Dendritic cell treated with granulocyte-macrophage colony-stimulating factor and Interleukin-4, amounts not matched to agents 40 ng/mL and 50 ng/mL, for 4 days (primary cell): ENCODE measurements around the gene GATAD2B.

Experiments
- H3K27ac Mint-ChIP-seq: one replicate; pipeline ENCODE4 v1.8.0; 2022; ENCODE audit warnings: mild to moderate bottlenecking, mixed read lengths
- H3K27me3 Mint-ChIP-seq: one replicate; pipeline ENCODE4 v1.8.0; 2022; ENCODE audit warnings: mild to moderate bottlenecking, mixed read lengths
- H3K36me3 Mint-ChIP-seq: one replicate; pipeline ENCODE4 v1.8.0; 2022; ENCODE audit warnings: low read depth, mixed read lengths
- H3K4me1 Mint-ChIP-seq: one replicate; pipeline ENCODE4 v1.8.0; 2022; ENCODE audit warnings: low read depth, mixed read lengths
- H3K4me3 Mint-ChIP-seq: one replicate; pipeline ENCODE4 v1.8.0; 2022; ENCODE audit warnings: mild to moderate bottlenecking, moderate library complexity, mixed read lengths
- H3K9me3 Mint-ChIP-seq: one replicate; pipeline ENCODE4 v1.8.0; 2022; ENCODE audit warnings: mixed read lengths
- intact Hi-C: fragments of 100-400 bp; cut with micrococcal nuclease; formaldehyde crosslinking; loops from one replicate; pipeline ENCODE4 v1.15.0; 2022

The GATAD2B gene

DNA sequence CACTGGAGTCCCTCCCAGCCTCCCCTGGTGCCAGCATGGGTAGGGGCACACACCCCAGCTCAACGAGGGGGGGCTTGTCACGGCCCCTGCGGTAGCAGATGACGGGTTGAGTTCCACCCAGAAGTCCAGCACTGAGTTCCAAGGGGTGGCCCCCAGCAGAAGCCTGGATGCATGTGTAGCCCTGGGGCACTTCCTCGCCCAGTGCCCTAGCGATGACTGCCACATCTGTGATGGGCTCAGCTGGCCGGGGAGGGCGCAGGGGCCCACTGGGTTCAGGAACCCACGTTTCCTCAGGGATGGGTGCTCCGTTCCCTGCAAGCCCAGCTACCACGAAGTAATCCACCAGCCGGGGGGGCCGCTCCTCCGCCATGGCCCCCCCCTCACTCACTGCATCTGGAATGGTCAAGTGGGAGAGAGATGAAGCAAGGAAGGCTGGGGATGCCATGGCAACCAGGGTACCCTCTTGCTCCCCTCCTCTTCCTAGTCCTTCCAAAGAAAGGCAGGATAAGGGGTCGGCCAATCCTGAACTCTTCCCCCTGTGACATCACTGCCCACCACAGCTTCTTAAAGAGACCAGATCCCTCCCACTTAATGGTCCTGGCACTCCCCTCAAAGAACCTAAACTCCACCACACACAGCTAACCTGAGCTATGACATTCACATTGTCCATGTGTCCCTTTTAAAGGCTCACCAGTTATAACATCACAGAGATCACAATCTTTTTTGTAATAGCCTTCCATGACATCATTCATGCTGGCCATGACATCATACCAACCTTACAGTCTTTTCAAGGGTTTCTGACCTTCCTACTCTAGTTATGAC lies 21.4 kb upstream of the GATAD2B start:
- Mint-ChIP-seq H3K27ac (peak overlapping the region; percentile 99), H3K36me3 (peaks cover 92% of the 10 kb centered on the region), H3K4me1 (peaks cover 87% of the 10 kb centered on the region), H3K4me3 (peak overlapping the region; percentile 90), H3K9me3 (no peaks in the 10 kb centered on the region), H3K27me3 (no peaks in the 10 kb centered on the region)
- intact Hi-C loops, result loop anchor here (2.0 to 10.0 kb wide), 2 partner anchors 43 to 149 kb away; partner anchors contain the start of gene RAB13

DNA sequence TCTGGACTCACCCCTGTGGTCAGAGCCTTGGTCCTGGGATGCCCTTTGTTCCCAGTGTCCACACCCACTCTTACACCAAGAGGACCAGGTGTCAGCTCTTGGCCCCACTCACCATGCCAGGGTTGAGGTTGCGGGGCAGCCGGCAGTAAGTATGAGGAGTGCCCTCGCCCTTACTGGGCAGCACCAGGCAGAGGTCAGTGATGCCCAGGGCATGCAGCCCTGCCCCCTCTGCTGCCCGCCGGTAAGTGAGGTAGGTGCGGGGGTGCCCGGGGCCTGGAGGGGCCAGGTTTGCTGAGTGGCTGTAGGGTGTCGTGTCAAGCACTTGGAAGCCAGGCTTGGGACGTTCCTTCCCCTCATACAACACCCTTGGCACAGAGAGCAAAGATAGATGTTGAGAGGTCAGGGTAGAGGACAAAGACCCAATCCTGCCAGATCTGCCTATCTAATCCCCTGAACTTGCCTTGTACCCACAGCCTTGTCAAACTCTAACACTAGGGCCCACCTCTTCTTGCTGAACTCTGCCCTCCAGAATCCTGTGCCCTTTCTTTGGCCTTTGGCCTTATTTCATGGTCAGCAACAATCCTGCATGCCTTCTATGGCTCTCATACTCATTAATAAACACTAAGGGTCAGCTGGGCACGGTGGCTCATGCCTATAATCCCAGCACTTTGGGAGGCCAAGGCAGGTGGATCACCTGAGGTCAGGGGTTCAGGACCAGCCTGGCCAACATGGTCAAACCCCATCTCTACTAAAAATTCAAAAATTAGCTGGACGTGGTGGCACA lies 20.2 kb upstream of the GATAD2B start:
- intact Hi-C loops, result loop anchor here (10.0 kb wide), 1 partner anchor 148 kb away; no protein-coding TSS in a partner anchor
- peak overlapping the region; percentile 35 for H3K4me3 Mint-ChIP-seq
- H3K4me1 Mint-ChIP-seq, result peaks cover 81% of the 10 kb centered on the region
- no peaks in the 10 kb centered on the region for H3K9me3 Mint-ChIP-seq
- H3K27ac Mint-ChIP-seq, result peak overlapping the region; percentile 99
- no peaks in the 10 kb centered on the region for H3K27me3 Mint-ChIP-seq
- peaks cover 92% of the 10 kb centered on the region for H3K36me3 Mint-ChIP-seq

DNA sequence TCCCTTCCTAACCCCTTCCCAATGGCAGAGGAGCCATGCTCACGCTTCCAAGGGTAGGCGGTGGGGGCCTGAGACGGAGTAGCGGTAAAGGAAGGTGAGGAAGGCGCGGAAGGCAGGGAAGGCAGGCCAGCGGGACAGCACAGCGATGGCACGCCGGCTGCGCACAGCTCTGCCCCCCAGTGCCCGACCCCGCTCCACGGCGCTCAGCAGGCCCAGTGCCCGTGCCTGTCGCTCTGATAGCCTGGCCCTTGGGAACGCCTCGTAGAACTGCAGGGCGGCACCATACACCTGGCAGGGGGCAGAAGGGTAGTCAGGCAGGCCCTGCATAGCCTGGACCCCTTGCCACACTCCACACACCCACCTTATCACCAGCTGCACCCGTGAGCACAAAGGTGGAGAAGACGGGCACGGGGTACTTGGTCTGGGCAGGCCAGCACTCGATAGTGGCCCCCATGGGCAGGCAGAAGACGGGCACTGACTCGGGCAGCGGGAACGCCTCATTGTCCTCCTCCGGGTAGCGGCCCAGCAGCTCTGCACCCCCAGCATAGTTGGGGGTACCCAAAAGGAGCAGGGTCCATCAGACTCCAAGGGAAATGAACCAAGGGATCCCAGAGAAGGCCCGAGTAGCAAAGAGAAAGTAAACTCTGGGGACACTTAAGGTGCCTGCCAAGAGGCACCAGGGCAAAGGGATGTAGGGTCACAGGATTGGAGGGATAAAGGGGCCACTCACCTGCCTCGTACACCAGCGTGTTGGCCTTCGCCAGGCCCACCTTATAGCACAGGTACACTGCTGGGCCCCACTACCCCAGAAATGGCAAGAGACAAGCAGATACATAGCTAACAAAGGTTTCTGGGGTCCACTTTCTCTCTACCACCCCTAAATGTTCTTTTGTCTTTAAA lies 19.3 kb upstream of the GATAD2B start:
- H3K36me3 Mint-ChIP-seq, result peaks cover 92% of the 10 kb centered on the region
- H3K4me1 Mint-ChIP-seq, result peaks cover 78% of the 10 kb centered on the region

DNA sequence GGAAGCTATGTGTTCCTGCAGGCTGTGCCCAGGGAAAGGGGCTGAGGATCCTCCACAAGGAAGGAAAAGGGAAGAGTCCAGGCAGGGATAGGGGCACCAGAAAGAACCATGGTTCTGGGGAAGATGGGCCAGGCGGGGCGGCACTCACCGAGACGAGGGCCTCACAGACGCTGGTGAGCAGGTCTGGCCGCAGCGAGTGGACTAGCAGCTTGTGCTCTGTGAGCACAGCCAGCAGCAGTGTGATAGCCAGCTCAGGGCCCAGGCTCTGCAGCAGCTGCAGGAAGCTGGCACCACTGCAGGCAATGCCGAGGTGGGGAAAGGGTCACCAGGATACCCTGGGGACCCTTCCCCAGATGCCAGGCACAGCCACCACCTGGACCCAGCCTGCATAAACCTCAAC lies 18.0 kb upstream of the GATAD2B start:
- Mint-ChIP-seq H3K36me3 (peaks cover 100% of the 10 kb centered on the region), H3K9me3 (no peaks in the 10 kb centered on the region), H3K4me1 (peaks cover 72% of the 10 kb centered on the region), H3K4me3 (no peak overlapping the region), H3K27me3 (no peaks in the 10 kb centered on the region), H3K27ac (peak overlapping the region; percentile 51)
- intact Hi-C loops, result loop anchor here (10.0 kb wide), 1 partner anchor 146 kb away; no protein-coding TSS in a partner anchor

More for the DNA sequence above, 19.3 kb upstream of the GATAD2B start:
- Mint-ChIP-seq H3K9me3 (no peaks in the 10 kb centered on the region), H3K4me3 (peak overlapping the region; percentile 35), H3K27ac (peak overlapping the region; percentile 99), H3K27me3 (no peaks in the 10 kb centered on the region)
- intact Hi-C loops, result loop anchor here (10.0 kb wide), 1 partner anchor 147 kb away; no protein-coding TSS in a partner anchor

DNA sequence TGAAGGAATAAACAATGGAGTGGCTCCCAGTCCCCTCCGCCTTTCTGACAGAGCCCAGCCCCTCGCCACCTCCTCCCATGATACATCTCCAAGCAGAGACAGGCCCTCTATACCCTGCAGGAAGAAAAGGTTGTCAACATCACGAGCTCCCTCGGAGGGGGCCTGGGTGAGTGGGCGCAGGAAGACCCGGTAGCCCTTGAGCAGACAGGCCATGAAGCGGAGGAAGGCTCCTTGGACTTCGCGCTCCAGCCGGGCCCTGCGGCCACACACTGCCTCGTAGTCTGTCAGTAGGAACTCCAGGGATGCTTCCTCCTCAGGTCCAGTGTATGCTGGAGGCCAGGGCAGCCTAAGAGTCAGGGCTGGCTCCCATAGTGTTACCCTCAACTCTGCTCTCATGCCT lies 16.7 kb upstream of the GATAD2B start:
- no peak overlapping the region for H3K27ac Mint-ChIP-seq
- H3K9me3 Mint-ChIP-seq, result no peaks in the 10 kb centered on the region
- peaks cover 100% of the 10 kb centered on the region for H3K36me3 Mint-ChIP-seq
- no peak overlapping the region for H3K4me3 Mint-ChIP-seq
- intact Hi-C loops, result no loop called here
- peaks cover 73% of the 10 kb centered on the region for H3K4me1 Mint-ChIP-seq
- no peaks in the 10 kb centered on the region for H3K27me3 Mint-ChIP-seq

DNA sequence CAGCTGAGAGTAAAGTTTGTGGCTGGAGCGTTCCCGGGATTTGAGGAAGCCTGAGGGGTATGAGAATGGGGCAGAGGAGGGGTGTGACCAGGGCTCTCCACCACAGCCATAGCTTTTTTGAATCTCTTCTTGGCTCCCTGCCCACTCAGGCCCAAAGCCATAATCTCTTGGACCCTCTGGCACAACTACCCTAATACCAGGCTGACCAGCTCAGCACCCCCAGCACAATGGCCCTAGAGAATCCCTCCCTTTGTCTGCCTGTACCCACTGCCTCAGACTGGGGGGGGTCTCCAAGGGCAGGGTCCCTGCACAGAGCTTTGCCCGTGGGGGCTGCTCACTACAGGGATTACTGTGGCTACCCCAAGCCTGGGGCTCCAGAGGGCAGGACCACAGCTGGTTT lies 16.2 kb upstream of the GATAD2B start:
- peaks cover 73% of the 10 kb centered on the region for H3K4me1 Mint-ChIP-seq
- no peak overlapping the region for H3K4me3 Mint-ChIP-seq
- peaks cover 100% of the 10 kb centered on the region for H3K36me3 Mint-ChIP-seq
- H3K27me3 Mint-ChIP-seq, result no peaks in the 10 kb centered on the region
- H3K9me3 Mint-ChIP-seq, result no peaks in the 10 kb centered on the region
- intact Hi-C loops, result no loop called here
- H3K27ac Mint-ChIP-seq, result no peak overlapping the region

DNA sequence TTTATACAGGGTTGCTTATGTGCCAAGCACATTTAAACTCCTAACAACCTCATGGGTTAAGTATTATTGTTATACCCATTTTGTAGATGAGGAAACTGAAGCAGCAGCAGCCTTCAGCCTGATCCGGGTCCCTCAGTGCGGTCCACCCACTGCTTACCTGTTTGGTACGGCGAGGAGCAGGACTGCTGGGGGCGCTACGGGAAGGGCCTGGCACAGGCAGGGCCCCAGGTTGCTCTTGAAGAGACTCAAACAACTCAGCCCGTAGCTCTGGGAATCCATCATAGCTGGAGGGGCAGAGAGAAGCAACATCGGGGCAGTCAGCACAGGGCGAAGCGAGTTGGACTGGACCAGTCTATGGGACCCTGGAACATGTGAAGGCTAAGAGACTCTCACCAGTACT lies 14.6 kb upstream of the GATAD2B start:
- no peak overlapping the region for H3K4me3 Mint-ChIP-seq
- H3K36me3 Mint-ChIP-seq, result peaks cover 100% of the 10 kb centered on the region
- H3K27ac Mint-ChIP-seq, result no peak overlapping the region
- no peaks in the 10 kb centered on the region for H3K27me3 Mint-ChIP-seq
- no peaks in the 10 kb centered on the region for H3K9me3 Mint-ChIP-seq
- peaks cover 71% of the 10 kb centered on the region for H3K4me1 Mint-ChIP-seq
- intact Hi-C loops, result no loop called here

DNA sequence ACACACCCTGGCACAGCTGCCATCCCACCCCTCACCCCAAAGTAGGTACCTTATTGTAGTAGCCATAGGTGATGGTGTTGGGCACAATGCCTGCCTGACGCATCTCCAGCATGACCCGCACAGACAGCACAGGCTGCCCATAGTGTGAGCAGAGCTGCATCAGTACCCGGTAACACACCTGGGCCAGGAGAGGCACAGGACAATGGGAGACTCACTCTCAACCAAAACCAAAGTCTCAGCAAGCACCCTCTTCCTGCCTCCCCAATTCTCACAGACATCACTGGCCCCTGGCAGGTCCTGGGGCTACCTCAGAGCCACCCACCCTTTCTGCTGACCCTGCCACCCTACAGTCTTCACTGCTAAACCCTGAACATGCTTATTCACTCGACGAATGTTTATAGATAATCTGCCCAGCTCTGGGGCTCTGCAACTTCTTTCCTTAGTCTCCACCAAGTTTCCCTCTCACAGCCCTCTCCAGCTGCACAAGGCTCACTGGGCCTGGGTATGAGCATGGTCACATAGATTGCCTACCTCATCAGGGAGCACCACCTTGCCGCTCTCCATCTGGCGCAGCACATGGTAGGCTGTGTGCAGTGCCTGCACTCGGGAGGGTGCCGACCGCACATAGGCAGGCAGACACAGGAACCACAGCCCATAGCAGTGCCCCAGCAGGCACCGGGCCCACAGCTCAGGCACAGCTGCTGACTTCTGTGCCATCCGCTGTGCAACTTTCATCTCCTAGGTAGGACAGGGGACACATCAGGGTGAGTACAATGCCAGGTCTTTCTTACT lies 13.4 kb upstream of the GATAD2B start:
- H3K4me3 Mint-ChIP-seq, result no peak overlapping the region
- peak overlapping the region; percentile 16 for H3K27ac Mint-ChIP-seq
- intact Hi-C loops, result no loop called here
- no peaks in the 10 kb centered on the region for H3K9me3 Mint-ChIP-seq
- no peaks in the 10 kb centered on the region for H3K27me3 Mint-ChIP-seq
- H3K4me1 Mint-ChIP-seq, result peaks cover 61% of the 10 kb centered on the region
- H3K36me3 Mint-ChIP-seq, result peaks cover 100% of the 10 kb centered on the region

DNA sequence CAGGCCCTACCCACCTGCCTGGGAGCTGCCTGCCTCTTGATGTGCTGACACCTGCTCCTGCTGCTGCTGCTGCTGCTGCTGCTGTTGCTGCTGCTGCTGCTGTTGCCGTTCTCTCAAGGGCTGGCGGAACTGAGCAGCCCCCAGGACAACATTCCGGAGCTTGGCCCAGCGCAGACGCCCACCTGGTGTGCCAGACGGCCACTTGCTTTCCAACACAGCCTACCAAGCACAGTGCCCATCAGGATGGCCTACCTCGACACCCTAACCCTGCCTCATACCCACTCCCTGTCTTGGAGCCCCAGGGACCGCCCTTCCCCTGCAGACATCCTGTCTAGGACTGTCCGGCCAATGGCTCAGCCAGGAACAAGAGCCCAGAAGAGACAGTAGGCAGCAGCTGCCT lies 12.0 kb upstream of the GATAD2B start:
- Mint-ChIP-seq H3K4me1 (peaks cover 46% of the 10 kb centered on the region), H3K27me3 (no peaks in the 10 kb centered on the region), H3K4me3 (no peak overlapping the region), H3K27ac (peak overlapping the region; percentile 38), H3K9me3 (no peaks in the 10 kb centered on the region), H3K36me3 (peaks cover 100% of the 10 kb centered on the region)
- intact Hi-C loops, result no loop called here

DNA sequence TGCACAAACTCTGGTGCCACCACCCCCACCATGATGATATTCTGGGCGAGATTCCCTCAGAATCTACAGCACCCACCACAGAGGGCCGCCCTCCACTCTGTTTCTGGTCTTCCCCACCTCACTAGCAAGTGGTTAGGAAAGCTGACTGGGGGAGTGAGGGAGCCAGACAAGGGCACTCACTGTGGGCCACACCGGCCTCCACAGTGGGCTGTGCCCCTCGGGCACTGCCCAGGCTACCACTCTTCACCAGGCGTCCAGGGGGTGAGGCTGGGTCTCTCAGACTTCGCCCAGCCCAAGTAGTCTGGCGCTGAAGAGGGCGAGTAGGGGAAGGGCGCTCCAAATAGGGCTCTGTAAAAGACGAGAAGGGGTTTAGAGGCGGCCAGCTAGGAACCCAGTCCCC lies 11.2 kb upstream of the GATAD2B start:
- peaks cover 42% of the 10 kb centered on the region for H3K4me1 Mint-ChIP-seq
- H3K27ac Mint-ChIP-seq, result no peak overlapping the region
- intact Hi-C loops, result no loop called here
- peaks cover 100% of the 10 kb centered on the region for H3K36me3 Mint-ChIP-seq
- no peak overlapping the region for H3K4me3 Mint-ChIP-seq
- H3K9me3 Mint-ChIP-seq, result no peaks in the 10 kb centered on the region
- H3K27me3 Mint-ChIP-seq, result no peaks in the 10 kb centered on the region

DNA sequence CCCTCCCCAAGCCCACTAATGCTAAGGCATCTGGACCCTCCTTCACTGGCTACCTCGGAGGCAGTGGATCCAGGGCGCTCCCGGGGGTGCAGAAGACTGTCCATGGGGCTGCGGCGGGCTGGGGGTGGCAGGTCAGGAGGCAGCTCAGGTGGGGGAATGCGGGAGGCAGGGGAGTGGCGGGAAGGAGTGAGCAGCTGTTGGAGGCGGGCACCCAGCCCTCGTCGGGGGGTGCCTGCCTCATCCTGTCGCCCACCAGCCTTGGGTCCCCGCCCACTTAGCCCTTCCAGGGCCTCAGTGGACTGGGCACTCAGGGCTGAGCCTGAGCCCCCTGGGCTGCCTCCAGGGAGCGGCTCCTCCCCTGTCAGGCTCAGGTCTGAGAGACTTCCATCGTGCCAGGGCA lies 10.7 kb upstream of the GATAD2B start:
- intact Hi-C loops, result no loop called here
- Mint-ChIP-seq H3K27me3 (no peaks in the 10 kb centered on the region), H3K4me1 (peaks cover 41% of the 10 kb centered on the region), H3K27ac (no peak overlapping the region), H3K36me3 (peaks cover 98% of the 10 kb centered on the region), H3K9me3 (no peaks in the 10 kb centered on the region), H3K4me3 (no peak overlapping the region)

DNA sequence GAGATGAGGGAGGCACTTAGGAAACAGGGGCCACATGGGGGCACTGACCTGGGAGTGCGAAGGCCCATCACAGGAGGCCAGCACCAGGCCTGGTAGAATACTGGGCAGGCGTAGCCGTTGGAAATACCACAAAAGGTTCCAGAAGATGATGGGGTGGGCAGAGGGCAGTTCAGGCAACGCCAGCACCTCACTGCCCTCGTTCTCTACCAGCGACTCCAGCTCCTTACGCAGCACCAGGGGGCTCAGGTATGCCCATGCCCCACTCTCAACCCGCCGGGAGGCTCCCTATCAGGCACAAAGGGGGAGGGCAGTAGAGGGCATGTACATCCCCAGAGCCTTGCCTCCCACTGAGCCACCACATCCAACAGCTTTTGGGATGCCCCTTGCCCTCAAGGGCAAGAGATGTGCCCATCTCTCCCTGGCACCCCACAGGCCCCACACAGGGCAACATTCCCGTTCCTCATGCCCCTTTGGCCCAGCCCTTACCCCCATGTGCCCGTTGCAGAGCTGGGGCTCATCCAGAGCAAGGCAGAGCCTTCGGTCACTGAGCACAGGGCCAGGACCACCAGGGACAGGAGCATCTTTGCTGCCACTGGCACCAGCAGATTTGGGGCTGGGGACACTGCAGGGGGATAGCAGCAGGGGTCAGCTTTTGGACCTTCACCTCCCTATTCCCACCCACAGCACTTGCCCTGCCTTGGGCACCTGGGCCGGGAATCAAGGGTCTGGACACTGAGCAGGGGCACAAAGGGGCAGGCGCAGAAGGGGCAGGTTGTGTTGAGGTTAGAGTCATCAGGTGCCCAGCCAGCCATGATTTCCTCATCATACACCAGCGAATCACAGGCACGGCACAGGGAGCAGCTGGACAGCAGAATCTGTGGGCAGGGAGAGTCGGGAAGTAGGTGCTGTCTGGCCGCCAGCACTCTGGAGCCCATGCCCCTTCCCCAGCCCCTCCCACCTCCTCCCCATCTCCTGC lies 9.7 kb upstream of the GATAD2B start:
- intact Hi-C loops, result no loop called here

More for the DNA sequence above, 9.7 kb upstream of the GATAD2B start:
- H3K4me1 Mint-ChIP-seq, result peaks cover 37% of the 10 kb centered on the region
- H3K9me3 Mint-ChIP-seq, result no peaks in the 10 kb centered on the region
- H3K4me3 Mint-ChIP-seq, result no peak overlapping the region
- H3K27me3 Mint-ChIP-seq, result no peaks in the 10 kb centered on the region
- peaks cover 88% of the 10 kb centered on the region for H3K36me3 Mint-ChIP-seq
- no peak overlapping the region for H3K27ac Mint-ChIP-seq
